NCI-H460 (cell line): ENCODE measurements around the gene RBM45. TPM values are rescaled to one million over a fixed set of nuclear protein-coding genes. Genes with fewer than 3 reads are reported as not detected.
"Not testable (repeated sequence)": the region's sequence is repeated elsewhere in the genome, so short reads cannot be mapped to it uniquely, and the experiment has no call there.

ENCODE experiments used
- DNase-seq: peaks from one replicate; pipeline ENCODE4 v3.0.0-alpha.2; 2016; ENCODE audit warnings: low read depth; ENCODE audit errors: extremely low read depth
- polyA plus RNA-seq: library from polyadenylated mRNA; depleted of rRNA; stranded (reverse); fragments of >200 nt; gene quantifications from 2 replicates; pipeline ENCODE4 v1.2.3, GENCODE V29; 2014; cell fraction: nucleus; rRNA removed
- total RNA-seq: library from RNA; depleted of rRNA; stranded (reverse); fragments of >200 nt; shearing (Covaris generic); gene quantifications from 2 replicates; pipeline ENCODE4 v1.2.3, GENCODE V29; 2014; rRNA removed

Gene RBM45, protein sequence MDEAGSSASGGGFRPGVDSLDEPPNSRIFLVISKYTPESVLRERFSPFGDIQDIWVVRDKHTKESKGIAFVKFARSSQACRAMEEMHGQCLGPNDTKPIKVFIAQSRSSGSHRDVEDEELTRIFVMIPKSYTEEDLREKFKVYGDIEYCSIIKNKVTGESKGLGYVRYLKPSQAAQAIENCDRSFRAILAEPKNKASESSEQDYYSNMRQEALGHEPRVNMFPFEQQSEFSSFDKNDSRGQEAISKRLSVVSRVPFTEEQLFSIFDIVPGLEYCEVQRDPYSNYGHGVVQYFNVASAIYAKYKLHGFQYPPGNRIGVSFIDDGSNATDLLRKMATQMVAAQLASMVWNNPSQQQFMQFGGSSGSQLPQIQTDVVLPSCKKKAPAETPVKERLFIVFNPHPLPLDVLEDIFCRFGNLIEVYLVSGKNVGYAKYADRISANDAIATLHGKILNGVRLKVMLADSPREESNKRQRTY
- 17.0 and 17.7 TPM in 2 replicates for total RNA-seq
- 35.5 and 52.4 TPM in 2 replicates for polyA plus RNA-seq

GRCh38 chr2:178112202-178113152 lies at the start of gene RBM45:
Gene RBM45, plus strand, starts transcription at chr2:178112437. Its CDS starts 110 bp downstream, at chr2:178112547.
- peak; percentile 89 for DNase-seq

- no peak for DNase-seq
Measured at GRCh38 chr2:178066324-178066723, 45.9 kb upstream of the RBM45 start.

DNA sequence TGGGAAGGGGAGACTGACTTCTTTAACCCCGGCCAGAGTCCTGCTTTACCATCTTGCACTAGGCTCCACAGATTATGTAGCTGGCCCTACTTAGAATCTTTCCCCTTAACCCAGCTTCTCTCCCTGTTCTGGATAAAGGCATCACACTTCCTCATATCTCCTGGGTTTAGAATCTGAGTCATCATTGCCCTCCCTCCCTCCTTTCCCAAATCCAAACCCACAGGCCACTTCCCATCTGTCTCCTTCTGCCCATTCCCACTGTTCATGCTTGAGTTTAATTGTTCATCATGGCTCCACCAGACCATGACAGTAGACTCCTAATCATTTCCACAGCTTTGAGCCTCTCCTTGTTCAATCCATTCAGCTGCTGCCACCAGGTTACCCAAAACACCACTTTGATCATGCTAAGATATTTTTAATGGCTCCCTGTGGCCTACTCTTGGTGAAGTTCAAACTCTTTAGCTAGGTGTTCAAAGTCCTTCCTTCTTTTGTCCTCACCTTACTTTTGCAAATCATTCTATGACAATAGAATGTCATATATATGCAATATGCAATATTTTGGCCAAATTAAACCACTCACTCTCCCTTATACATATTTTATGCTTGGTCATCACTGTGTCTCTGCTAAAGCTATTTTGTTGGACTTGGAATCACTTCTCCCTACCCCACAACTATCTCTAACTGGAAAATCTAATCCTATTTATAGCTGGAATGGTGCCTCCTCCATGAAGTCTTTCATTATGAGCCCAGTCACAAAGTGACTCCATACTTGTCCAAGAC lies 45.2 kb upstream of the RBM45 start:
- no peak for DNase-seq

DNA sequence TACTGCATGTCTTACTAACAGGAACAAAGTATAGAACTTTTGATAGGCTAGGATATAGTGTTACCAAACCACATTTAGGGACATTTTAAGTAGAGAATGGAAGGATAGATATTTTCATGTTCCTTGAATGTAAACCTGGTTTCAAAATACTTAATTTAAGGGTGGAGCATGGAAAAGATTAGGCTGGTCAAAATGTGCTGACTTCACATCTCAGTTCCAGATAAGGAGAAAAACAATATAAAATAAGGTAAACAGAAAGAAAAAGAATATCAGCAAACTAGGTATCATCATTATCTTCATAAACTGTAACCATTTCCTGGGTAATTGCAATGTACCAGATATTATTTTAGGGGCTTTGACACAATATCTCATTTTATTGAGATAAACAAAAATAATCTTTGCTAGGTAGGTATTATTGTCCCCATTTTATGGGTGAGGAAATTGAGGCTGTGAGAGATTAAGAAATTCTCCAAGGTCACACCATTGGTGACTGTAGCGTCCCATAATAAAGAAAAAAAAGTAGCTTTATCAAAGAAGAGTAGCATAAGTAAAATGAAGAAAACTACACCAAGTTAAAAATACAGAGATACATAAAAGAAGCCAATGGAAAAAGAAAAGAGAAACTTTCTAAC lies 43.3 kb upstream of the RBM45 start:
- no peak for DNase-seq

DNA sequence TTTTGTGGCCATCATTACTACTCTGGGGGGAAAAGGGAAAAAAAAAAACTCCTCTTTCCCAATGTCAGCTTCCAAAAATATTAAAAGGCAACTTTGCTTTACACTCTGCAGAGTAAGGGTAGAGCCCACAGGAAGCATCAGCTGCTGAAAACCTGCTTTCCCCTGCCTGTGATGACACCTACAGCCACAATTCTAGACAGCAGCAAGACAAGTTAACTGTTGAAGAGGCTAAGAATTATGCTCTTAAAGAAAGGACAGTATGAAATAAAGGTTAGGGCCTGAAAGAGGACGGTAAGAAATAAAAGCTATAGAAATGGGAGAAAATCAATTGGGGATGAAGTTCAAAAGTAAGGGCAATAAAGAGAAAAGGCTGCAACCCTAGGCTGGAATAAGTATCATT lies 42.7 kb upstream of the RBM45 start:
- DNase-seq, result no peak

DNA sequence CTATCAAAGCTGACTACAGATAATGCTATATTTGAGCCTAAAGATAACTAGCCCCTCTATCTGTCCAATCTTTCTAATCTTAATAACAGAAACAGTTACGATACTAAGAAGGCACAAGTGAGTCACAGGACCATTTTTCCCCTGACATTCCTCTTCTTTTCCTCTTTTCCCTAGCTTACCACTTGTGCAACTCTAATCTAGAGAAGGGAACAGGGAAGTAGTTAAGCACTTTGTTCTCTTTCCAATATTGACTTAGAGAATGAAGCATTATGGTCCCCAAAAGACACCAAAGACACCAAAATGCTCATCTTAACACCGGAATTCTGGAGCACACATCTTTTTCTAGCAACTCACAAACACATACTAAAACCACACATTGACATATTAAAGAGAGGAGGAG lies 41.4 kb upstream of the RBM45 start:
- no peak for DNase-seq

DNA sequence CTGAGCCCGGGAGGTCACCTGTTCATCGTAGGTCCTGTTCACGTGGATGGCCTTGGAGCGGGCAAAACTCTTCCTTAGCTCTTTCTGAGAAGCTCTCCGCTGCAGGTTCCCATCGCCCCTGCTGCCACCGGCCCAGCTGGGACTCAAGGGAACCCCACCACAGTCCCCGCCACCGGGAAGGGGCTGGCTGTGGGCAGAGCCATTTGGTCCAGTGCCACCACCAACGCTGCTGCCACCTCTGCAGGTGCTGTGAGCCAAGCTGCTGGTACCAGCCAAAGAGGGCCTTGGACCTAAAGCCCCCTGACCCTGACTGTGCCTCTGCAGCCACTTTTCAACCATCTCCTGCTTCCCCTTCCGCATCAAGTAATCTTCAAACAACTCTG lies 40.2 kb upstream of the RBM45 start:
- DNase-seq, result no peak

GRCh38 chr2:178072383-178073301 lies 39.6 kb upstream of the RBM45 start, which contains the start of gene PDE11A:
Gene PDE11A, minus strand, starts transcription at chr2:178072777. Its CDS starts 340 bp downstream, at chr2:178072437.
- peak; percentile 78 for DNase-seq

GRCh38 chr2:178074123-178075005 lies 37.9 kb upstream of the RBM45 start:
- no peak for DNase-seq

DNA sequence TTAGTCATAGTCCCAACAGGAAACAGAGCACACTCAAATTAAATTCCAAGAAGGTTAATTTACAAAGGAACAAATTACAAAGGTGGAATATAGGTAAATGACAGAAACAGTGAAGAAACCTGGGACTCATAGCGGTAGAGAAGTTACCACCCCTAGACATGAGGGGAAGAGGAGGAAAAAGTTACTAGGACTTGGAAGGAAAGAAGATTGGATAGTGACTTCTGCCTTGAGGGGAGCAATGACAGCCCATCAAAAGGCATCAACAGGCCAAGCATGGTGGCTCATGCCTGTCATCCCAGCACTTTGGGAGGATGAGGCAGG lies 37.3 kb upstream of the RBM45 start:
- no peak for DNase-seq

- DNase-seq, result no peak
Measured at GRCh38 chr2:178076130-178076529, 36.1 kb upstream of the RBM45 start.

DNA sequence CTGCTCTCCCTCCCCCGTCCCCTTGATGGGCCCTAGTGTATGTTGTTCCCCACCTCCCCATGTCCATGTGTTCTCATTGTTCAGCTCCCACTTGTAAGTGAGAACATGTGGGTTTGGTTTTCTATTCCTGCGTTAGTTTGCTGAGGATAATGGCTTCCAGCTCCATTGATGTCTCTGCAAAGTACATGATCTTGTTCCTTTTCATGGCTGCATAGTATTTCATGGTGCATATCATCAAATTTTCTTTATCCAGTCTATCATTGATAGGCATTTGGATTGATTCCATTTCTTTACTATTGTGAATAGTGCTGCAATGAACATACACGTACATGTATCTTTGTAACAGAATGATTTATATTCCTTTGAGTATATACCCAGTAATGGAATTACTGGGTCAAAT lies 33.0 kb upstream of the RBM45 start:
- not testable (repeated sequence) for DNase-seq

DNA sequence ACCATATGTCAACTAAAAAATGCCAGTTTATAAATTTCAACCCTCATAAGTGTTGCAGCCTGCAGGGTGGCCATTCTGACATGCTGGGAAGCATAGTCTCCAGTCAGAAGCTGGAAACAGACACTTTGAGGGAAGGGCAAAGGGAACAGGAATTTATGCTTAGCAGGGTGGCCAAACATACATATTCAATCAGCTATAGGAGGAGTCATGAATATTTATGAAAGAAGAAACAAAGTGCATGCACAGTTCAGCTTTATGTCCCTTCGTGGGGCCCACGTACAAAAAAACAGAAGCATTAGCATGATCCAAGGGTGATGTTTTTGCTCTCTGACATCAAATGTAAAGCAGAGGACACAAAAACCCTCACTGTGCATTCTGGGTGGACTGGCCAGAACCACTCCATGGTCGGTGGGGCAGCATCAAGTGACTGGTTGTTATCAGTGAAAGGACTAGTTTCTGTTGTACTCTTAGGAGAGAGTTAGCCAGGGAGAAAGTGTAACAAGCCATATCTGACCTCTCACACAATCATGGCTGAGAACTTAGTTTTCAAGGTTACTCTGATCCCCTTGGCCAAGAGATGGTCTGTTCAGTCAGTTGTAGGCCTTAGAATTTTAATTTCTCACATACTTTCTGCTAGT lies 29.7 kb upstream of the RBM45 start:
- DNase-seq, result no peak

DNA sequence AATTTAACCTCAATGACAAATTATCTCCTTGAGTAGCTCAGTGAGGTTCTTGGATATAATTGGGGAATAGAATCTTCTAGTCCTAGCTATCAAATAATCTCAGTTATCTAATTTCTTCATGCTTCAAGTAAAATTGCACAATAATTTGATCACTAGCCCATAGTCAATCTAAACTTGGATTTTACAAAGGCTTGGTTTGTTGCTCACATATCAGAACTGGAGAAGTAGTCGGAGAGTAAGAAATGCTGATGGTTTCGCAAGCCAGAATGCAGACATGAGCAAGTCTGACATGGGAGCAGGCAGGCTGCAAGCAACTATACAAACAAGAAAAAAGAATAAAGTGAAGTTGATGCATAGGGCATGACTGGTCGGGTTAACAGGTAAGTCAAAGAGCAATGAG lies 28.0 kb upstream of the RBM45 start:
- DNase-seq, result no peak

- DNase-seq, result no peak
Measured at GRCh38 chr2:178088774-178089270, 23.4 kb upstream of the RBM45 start.

GRCh38 chr2:178093471-178093870 lies 18.8 kb upstream of the RBM45 start:
- DNase-seq, result no peak

DNA sequence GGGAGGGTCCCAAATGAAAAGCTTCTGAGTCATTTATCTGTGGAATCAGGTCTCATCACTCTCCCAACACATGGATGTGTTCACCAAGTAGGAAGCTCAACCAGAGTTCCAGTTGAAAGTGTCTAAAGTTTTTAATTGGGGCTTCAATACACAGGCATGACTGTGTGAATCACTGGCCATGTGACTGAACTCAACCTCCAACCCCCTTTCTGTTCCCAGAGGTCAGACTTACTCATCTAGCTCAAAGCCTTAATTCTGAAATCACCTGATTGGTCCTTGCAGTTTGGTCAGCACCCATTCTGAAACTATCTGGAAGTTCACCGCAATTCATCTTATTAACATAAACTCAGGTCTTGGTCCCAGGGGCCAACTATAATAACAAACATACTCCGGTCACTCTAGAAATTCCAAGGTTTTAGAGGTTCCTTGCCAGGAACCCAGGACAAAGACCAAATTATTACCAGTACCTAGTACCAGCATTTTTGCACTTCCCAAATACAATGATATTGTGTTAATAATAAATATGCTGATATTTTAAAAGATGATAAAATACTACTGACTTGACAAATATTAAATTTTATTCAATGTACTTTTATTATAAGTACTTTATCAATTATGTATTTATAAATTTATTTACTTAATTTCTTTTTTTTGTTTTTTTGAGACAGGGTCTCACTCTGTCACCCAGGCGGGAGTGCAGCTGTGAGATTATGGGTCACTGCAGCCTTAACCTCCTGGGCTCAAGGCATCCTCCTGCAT lies 10.7 kb upstream of the RBM45 start:
- no peak for DNase-seq
